ENCODE measurements around the gene HRNR.

GRCh38 chr1:152179566-152179965 lies 44.4 kb downstream of the HRNR start:
- TF ChIP-seq CTCF (IDR thresholded peaks at IDR 0.05; ENCODE audit: insufficient read depth, low read depth, low read length): no peak
- TF ChIP-seq EZH2 (IDR thresholded peaks at IDR 0.05; ENCODE audit: insufficient read depth, low read length): no peak

All from astrocyte (in vitro differentiated cells and primary cell).